Choroid plexus epithelial cell (primary cell): Measurements from ENCODE around the gene KCNQ1.

Experiments used
- DNase-seq: peaks from one replicate; pipeline ENCODE4 v3.0.0-alpha.2; 2010; ENCODE audit warnings: low read depth
- H3K4me3 ChIP-seq: 2 replicates; pipeline ENCODE4 v1.5.1; 2011; ENCODE audit warnings: low read depth, mild to moderate bottlenecking, control low read depth, low read length, moderate library complexity
- CTCF ChIP-seq: conservative IDR thresholded peaks from 2 replicates; pipeline ENCODE4 v1.5.1; 2011; ENCODE audit warnings: low read depth, mild to moderate bottlenecking, control low read depth, inconsistent platforms, low read length, moderate library complexity

The KCNQ1 gene

GRCh38 chr11:2703363-2704141 lies 258.7 kb downstream of the KCNQ1 start:
- DNase-seq: peak; percentile 34
- H3K4me3 ChIP-seq: no peak overlapping the region
- no peak for TF ChIP-seq CTCF

GRCh38 chr11:2704356-2704755 lies 259.5 kb downstream of the KCNQ1 start:
- TF ChIP-seq CTCF: no peak
- no peak for DNase-seq
- no peak overlapping the region for H3K4me3 ChIP-seq

GRCh38 chr11:2704896-2705606 lies 260.2 kb downstream of the KCNQ1 start:
- TF ChIP-seq CTCF: no peak
- H3K4me3 ChIP-seq: no peak overlapping the region
- no peak for DNase-seq

GRCh38 chr11:2706321-2706720 lies 261.5 kb downstream of the KCNQ1 start:
- TF ChIP-seq CTCF: no peak
- no peak for DNase-seq
- H3K4me3 ChIP-seq: no peak overlapping the region

- H3K4me3 ChIP-seq: no peak overlapping the region
- no peak for DNase-seq
- TF ChIP-seq CTCF: no peak
These were observed 262.9 kb downstream of the KCNQ1 start for GRCh38 chr11:2707736-2708135.

GRCh38 chr11:2708151-2708581 lies 263.4 kb downstream of the KCNQ1 start:
- no peak for TF ChIP-seq CTCF
- DNase-seq: peak; percentile 35
- no peak overlapping the region for H3K4me3 ChIP-seq

GRCh38 chr11:2708757-2709281 lies 264.0 kb downstream of the KCNQ1 start:
- H3K4me3 ChIP-seq: peak overlapping the region; percentile 20
- peak; percentile 76 for DNase-seq
- no peak for TF ChIP-seq CTCF
